ENCODE results near the gene SCNN1A.

- TF ChIP-seq POLR2AphosphoS5 (IDR thresholded peaks at IDR 0.05; ENCODE audit: low read depth, low read length): no peak
- TF ChIP-seq REST (IDR thresholded peaks at IDR 0.05; ENCODE audit: insufficient read depth in 1 of 2, low read depth in 2 of 2, low read length in 2 of 2): no peak
- no peak for TF ChIP-seq SIN3A (IDR thresholded peaks at IDR 0.05; ENCODE audit: borderline replicate concordance, insufficient read depth, low read length)
- TF ChIP-seq TAF1 (IDR thresholded peaks at IDR 0.05; ENCODE audit: borderline replicate concordance, insufficient read depth, low read length): no peak
- TF ChIP-seq FOXP2 (optimal IDR thresholded peaks at IDR 0.05; ENCODE audit: borderline replicate concordance, extremely low read depth, extremely low read length, insufficient read depth): no peak
These were observed 55.9 kb downstream of the SCNN1A start for GRCh38 chr12:6319446-6319845.

All from PFSK-1 (cell line).